WTC11 (cell line): Measurements from ENCODE around the gene SLC22A4.

Experiments
- CTCF ChIP-seq: fragments of 200-600 bp; IDR thresholded peaks from 2 replicates; pipeline ENCODE4 v1.8.0; 2022; ENCODE audit warnings: antibody characterized with exemption
- NR2C2 ChIP-seq: sonication (generic); formaldehyde crosslinking; IDR thresholded peaks from 2 replicates; pipeline ENCODE4 v1.8.0; 2022; ENCODE audit warnings: mild to moderate bottlenecking, missing genetic modification reagents
- ZNF396 ChIP-seq: fragments of 250-450 bp; sonication (Bioruptor Pico); IDR thresholded peaks from 2 replicates; pipeline ENCODE4 v1.8.0; 2021; ENCODE audit warnings: mild to moderate bottlenecking, moderate library complexity, borderline replicate concordance

- TF ChIP-seq CTCF, result no peak
- TF ChIP-seq NR2C2 (CRISPR knock-in tag), result no peak
- no peak for TF ChIP-seq ZNF396 (CRISPR knock-in tag)
Measured at GRCh38 chr5:132298298-132299212, 4.4 kb downstream of the SLC22A4 start.
